OCI-LY1 (cell line): ENCODE data around the gene RBM10.

ENCODE experiments used
- H2AFZ ChIP-seq: fragments of 200-600 bp; sonication (generic), shearing (Covaris generic); 2 replicates; pipeline ENCODE4 v1.6.0; 2014; ENCODE audit warnings: antibody characterized with exemption, mild to moderate bottlenecking, low read length
- H3F3A ChIP-seq: fragments of 200-600 bp; sonication (generic), shearing (Covaris generic); 2 replicates; pipeline ENCODE4 v1.6.0; 2014; ENCODE audit warnings: mild to moderate bottlenecking, antibody characterized with exemption, low read length, moderate library complexity; ENCODE audit not compliant: insufficient read depth
- H3K27ac ChIP-seq: fragments of 200-600 bp; sonication (generic); 2 replicates; pipeline ENCODE4 v1.5.1; 2014; ENCODE audit warnings: low read length, mixed run types, mild to moderate bottlenecking, low read depth; ENCODE audit not compliant: poor library complexity, severe bottlenecking
- H3K27me3 ChIP-seq: fragments of 200-600 bp; sonication (generic); 2 replicates; pipeline ENCODE4 v1.6.0; 2014; ENCODE audit warnings: antibody characterized with exemption, mild to moderate bottlenecking, low read length, moderate library complexity; ENCODE audit not compliant: insufficient read depth
- H3K36me3 ChIP-seq: fragments of 200-600 bp; sonication (generic); 2 replicates; pipeline ENCODE4 v1.6.1; 2014; ENCODE audit warnings: mild to moderate bottlenecking, antibody characterized with exemption, low read length, moderate library complexity, mixed read lengths; ENCODE audit not compliant: insufficient read depth
- H3K4me1 ChIP-seq: fragments of 200-600 bp; sonication (generic); 2 replicates; pipeline ENCODE4 v1.5.1; 2014; ENCODE audit warnings: mild to moderate bottlenecking, low read length, moderate library complexity; ENCODE audit not compliant: insufficient read depth, severe bottlenecking
- H3K4me2 ChIP-seq: fragments of 200-600 bp; sonication (generic), shearing (Covaris generic); 2 replicates; pipeline ENCODE4 v1.6.1; 2014; ENCODE audit warnings: low read length
- H3K4me3 ChIP-seq: fragments of 200-600 bp; sonication (generic); 2 replicates; pipeline ENCODE4 v1.5.1; 2014; ENCODE audit warnings: low read length, low read depth, mild to moderate bottlenecking, mixed read lengths; ENCODE audit not compliant: poor library complexity, severe bottlenecking
- H3K79me2 ChIP-seq: fragments of 200-600 bp; shearing (Covaris generic); 2 replicates; pipeline ENCODE4 v1.6.1; 2016; ENCODE audit warnings: mixed run types, low read length, mixed read lengths; ENCODE audit not compliant: insufficient read depth
- H3K9ac ChIP-seq: fragments of 200-600 bp; sonication (generic), shearing (Covaris generic); 2 replicates; pipeline ENCODE4 v1.6.1; 2014; ENCODE audit warnings: mild to moderate bottlenecking, low read length, mixed read lengths
- H3K9me2 ChIP-seq: fragments of 200-600 bp; sonication (generic), shearing (Covaris generic); 2 replicates; pipeline ENCODE4 v1.6.1; 2014; ENCODE audit warnings: low read depth, mild to moderate bottlenecking, low read length, mixed read lengths
- H3K9me3 ChIP-seq: fragments of 200-600 bp; shearing (Covaris generic); 2 replicates; pipeline ENCODE4 v1.6.1; 2014; ENCODE audit warnings: low read length, mixed read lengths
- H4K20me1 ChIP-seq: fragments of 200-600 bp; sonication (generic), shearing (Covaris generic); 2 replicates; pipeline ENCODE4 v1.6.0; 2016; ENCODE audit warnings: mild to moderate bottlenecking, low read length; ENCODE audit not compliant: insufficient read depth
- CTCF ChIP-seq: fragments of 200-600 bp; sonication (generic), shearing (Covaris generic); IDR thresholded peaks from 2 replicates; pipeline ENCODE4 v1.5.1; 2017; ENCODE audit warnings: mild to moderate bottlenecking, antibody characterized with exemption, low read length, moderate library complexity, mixed read lengths
- EZH2 ChIP-seq: fragments of 200-600 bp; sonication (generic), shearing (Covaris generic); IDR thresholded peaks from 2 replicates; pipeline ENCODE4 v1.8.0; 2017; ENCODE audit warnings: borderline replicate concordance, mixed run types, mild to moderate bottlenecking, antibody characterized with exemption, low read length, moderate library complexity, mixed read lengths

The RBM10 gene

DNA sequence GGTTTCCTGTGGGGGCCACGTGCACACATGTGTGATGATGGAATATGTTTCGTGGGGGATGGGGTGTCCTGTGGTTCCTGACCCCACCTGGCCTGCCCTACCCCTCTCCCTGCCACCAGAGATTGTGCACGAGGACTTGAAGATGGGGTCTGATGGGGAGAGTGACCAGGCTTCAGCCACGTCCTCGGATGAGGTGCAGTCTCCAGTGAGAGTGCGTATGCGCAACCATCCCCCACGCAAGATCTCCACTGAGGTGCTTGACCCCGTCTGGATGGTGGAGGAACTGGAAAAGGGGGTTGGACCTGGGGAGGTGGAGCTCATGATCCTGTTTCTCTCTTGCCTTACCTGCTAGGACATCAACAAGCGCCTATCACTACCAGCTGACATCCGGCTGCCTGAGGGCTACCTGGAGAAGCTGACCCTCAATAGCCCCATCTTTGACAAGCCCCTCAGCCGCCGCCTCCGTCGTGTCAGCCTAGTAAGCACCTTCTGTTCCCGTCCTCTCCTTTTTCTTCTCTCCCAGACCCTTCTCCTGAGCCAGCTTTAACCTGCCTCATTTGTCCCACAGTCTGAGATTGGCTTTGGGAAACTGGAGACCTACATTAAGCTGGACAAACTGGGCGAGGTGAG is 79.4 kb downstream of the RBM10 start:
- Histone ChIP-seq H3K79me2 (peaks cover 20% of the 10 kb centered on the region), H3K4me3 (no peak overlapping the region), H3K9ac (no peak overlapping the region), H3K27me3 (no peaks in the 10 kb centered on the region), H3K27ac (no peak overlapping the region), H3K4me2 (no peak overlapping the region), H3K9me3 (no peaks in the 10 kb centered on the region), H3F3A (no peaks in the 10 kb centered on the region), H4K20me1 (no peaks in the 10 kb centered on the region), H3K9me2 (no peaks in the 10 kb centered on the region), H3K36me3 (peaks cover 72% of the 10 kb centered on the region), H2AFZ (no peak overlapping the region), H3K4me1 (peaks cover 15% of the 10 kb centered on the region)
- TF ChIP-seq CTCF, result no peak

- Histone ChIP-seq H3K9me3 (no peaks in the 10 kb centered on the region), H2AFZ (no peak overlapping the region), H3F3A (no peaks in the 10 kb centered on the region), H3K27me3 (no peaks in the 10 kb centered on the region), H3K9ac (no peak overlapping the region), H3K27ac (no peak overlapping the region), H3K4me3 (no peak overlapping the region), H3K4me2 (no peak overlapping the region), H3K79me2 (peaks cover 15% of the 10 kb centered on the region), H3K4me1 (peaks cover 10% of the 10 kb centered on the region), H3K9me2 (no peaks in the 10 kb centered on the region), H3K36me3 (peaks cover 75% of the 10 kb centered on the region), H4K20me1 (no peaks in the 10 kb centered on the region)
- TF ChIP-seq EZH2, result no peak
- no peak for TF ChIP-seq CTCF
These were observed 79.9 kb downstream of the RBM10 start for GRCh38 chrX:47224896-47225290.

GRCh38 chrX:47226071-47226470 is 81.0 kb downstream of the RBM10 start:
- Histone ChIP-seq H2AFZ (no peak overlapping the region), H3K9ac (no peak overlapping the region), H3K27ac (no peak overlapping the region), H3K27me3 (no peaks in the 10 kb centered on the region), H3K9me2 (no peaks in the 10 kb centered on the region), H3K79me2 (peaks cover 3% of the 10 kb centered on the region), H3K4me3 (no peak overlapping the region), H3K9me3 (no peaks in the 10 kb centered on the region), H3K36me3 (peaks cover 77% of the 10 kb centered on the region), H4K20me1 (no peaks in the 10 kb centered on the region), H3F3A (no peaks in the 10 kb centered on the region), H3K4me2 (no peak overlapping the region), H3K4me1 (no peaks in the 10 kb centered on the region)
- TF ChIP-seq EZH2 (no peak), CTCF (no peak)
